Activated T-helper 1 cell treated with Interleukin-2 at 50 U/mL for 16 hours (primary cell): Measurements from ENCODE around the gene DZANK1.
"Not testable (repeated sequence)": the region's sequence is repeated elsewhere in the genome, so short reads cannot be mapped to it uniquely, and the experiment has no call there.

ENCODE experiments used
- DNase-seq: peaks from one replicate; pipeline ENCODE4 v3.0.0-alpha.2; 2020; ENCODE audit warnings: low read depth

DZANK1 gene

GRCh38 chr20:18436847-18437246, 30.0 kb downstream of the DZANK1 start:
- no peak for DNase-seq

GRCh38 chr20:18431206-18431605, 35.6 kb downstream of the DZANK1 start:
- DNase-seq = no peak

- no peak for DNase-seq
Observed at GRCh38 chr20:18430172-18430826, 36.5 kb downstream of the DZANK1 start.

- no peak for DNase-seq
Observed at GRCh38 chr20:18428490-18429173, 38.2 kb downstream of the DZANK1 start.

- no peak for DNase-seq
Observed at GRCh38 chr20:18427214-18427613, 39.6 kb downstream of the DZANK1 start.

- DNase-seq = no peak
Observed at GRCh38 chr20:18421608-18422007, 45.2 kb downstream of the DZANK1 start.

- no peak for DNase-seq
Observed at GRCh38 chr20:18416486-18416885, 50.3 kb downstream of the DZANK1 start.

- no peak for DNase-seq
Observed at GRCh38 chr20:18414140-18414539, 52.7 kb downstream of the DZANK1 start.

GRCh38 chr20:18412221-18412901, 54.5 kb downstream of the DZANK1 start:
- no peak for DNase-seq

- DNase-seq = no peak
Observed at GRCh38 chr20:18405826-18406225, 61.0 kb downstream of the DZANK1 start.

GRCh38 chr20:18404172-18404571, 62.7 kb downstream of the DZANK1 start:
- no peak for DNase-seq

- DNase-seq = no peak
Observed at GRCh38 chr20:18403269-18403668, 63.6 kb downstream of the DZANK1 start.

- no peak for DNase-seq
Observed at GRCh38 chr20:18401305-18401704, 65.5 kb downstream of the DZANK1 start.

- DNase-seq = no peak
Observed at GRCh38 chr20:18400460-18400859, 66.4 kb downstream of the DZANK1 start.

- not testable (repeated sequence) for DNase-seq
Observed at GRCh38 chr20:18398713-18399112, 68.1 kb downstream of the DZANK1 start.

GRCh38 chr20:18397030-18397429, 69.8 kb downstream of the DZANK1 start:
- DNase-seq = no peak

GRCh38 chr20:18395544-18395943, 71.3 kb downstream of the DZANK1 start:
- no peak for DNase-seq

- DNase-seq = no peak
Observed at GRCh38 chr20:18394363-18394762, 72.5 kb downstream of the DZANK1 start.

- DNase-seq = no peak
Observed at GRCh38 chr20:18391686-18392085, 75.1 kb downstream of the DZANK1 start.

- no peak for DNase-seq
Observed at GRCh38 chr20:18390201-18390600, 76.6 kb downstream of the DZANK1 start.

- DNase-seq = no peak
Observed at GRCh38 chr20:18388860-18389259, 78.0 kb downstream of the DZANK1 start.

- DNase-seq = no peak
Observed at GRCh38 chr20:18380908-18381529, 85.8 kb downstream of the DZANK1 start.
